HG02588 (cell line): ENCODE measurements around the gene TMEM243.
"Not testable (repeated sequence)": the region's sequence is repeated elsewhere in the genome, so short reads cannot be mapped to it uniquely, and the experiment has no call there.

Experiments
- ATAC-seq: cut with Tn5 transposase; IDR thresholded peaks from one replicate; pipeline ENCODE4 v1.9.1; 2021; ENCODE audit warnings: mild to moderate bottlenecking, moderate library complexity; ENCODE audit not compliant: unreplicated experiment

Gene TMEM243

GRCh38 chr7:87219545-87220025, at the start of gene TMEM243:
TSS of gene TMEM243 (minus strand) at chr7:87219732. CDS start at chr7:87219503, 229 bp downstream.
- peak; percentile 46 for ATAC-seq

- ATAC-seq: peak; percentile 51
Measured at GRCh38 chr7:87267239-87267900, 47.8 kb upstream of the TMEM243 start.

- ATAC-seq: no peak
Measured at GRCh38 chr7:87263537-87263936, 44.0 kb upstream of the TMEM243 start.

GRCh38 chr7:87253589-87254087, 34.1 kb upstream of the TMEM243 start:
- no peak for ATAC-seq

- ATAC-seq: not testable (repeated sequence)
Measured at GRCh38 chr7:87245671-87246070, 26.1 kb upstream of the TMEM243 start.

- not testable (repeated sequence) for ATAC-seq
Measured at GRCh38 chr7:87238464-87239051, 19.0 kb upstream of the TMEM243 start.

GRCh38 chr7:87234949-87235348, 15.4 kb upstream of the TMEM243 start:
- no peak for ATAC-seq

GRCh38 chr7:87231711-87232110, 12.2 kb upstream of the TMEM243 start:
- ATAC-seq: no peak

GRCh38 chr7:87231258-87231657, 11.7 kb upstream of the TMEM243 start:
- no peak for ATAC-seq

- ATAC-seq: no peak
Measured at GRCh38 chr7:87226495-87226894, 7.0 kb upstream of the TMEM243 start.

GRCh38 chr7:87225696-87226095, 6.2 kb upstream of the TMEM243 start:
- no peak for ATAC-seq

- no peak for ATAC-seq
Measured at GRCh38 chr7:87223666-87224065, 4.1 kb upstream of the TMEM243 start.

GRCh38 chr7:87220734-87221215, 1.2 kb upstream of the TMEM243 start:
- no peak for ATAC-seq

- peak; percentile 32 for ATAC-seq
Measured at GRCh38 chr7:87220026-87220733, 648 bp upstream of the TMEM243 start.

- ATAC-seq: peak; percentile 9
Measured at GRCh38 chr7:87218796-87219544, 562 bp downstream of the TMEM243 start.

- ATAC-seq: no peak
Measured at GRCh38 chr7:87217983-87218653, 1.4 kb downstream of the TMEM243 start.

GRCh38 chr7:87216701-87217508, 2.6 kb downstream of the TMEM243 start:
- peak; percentile 54 for ATAC-seq

GRCh38 chr7:87215046-87215445, 4.5 kb downstream of the TMEM243 start:
- ATAC-seq: no peak

GRCh38 chr7:87213811-87214210, 5.7 kb downstream of the TMEM243 start:
- no peak for ATAC-seq
